ENCODE measurements around the gene KRTAP4-12.
"Not testable (repeated sequence)": the region's sequence is repeated elsewhere in the genome, so short reads cannot be mapped to it uniquely, and the experiment has no call there.

The KRTAP4-12 gene

DNA sequence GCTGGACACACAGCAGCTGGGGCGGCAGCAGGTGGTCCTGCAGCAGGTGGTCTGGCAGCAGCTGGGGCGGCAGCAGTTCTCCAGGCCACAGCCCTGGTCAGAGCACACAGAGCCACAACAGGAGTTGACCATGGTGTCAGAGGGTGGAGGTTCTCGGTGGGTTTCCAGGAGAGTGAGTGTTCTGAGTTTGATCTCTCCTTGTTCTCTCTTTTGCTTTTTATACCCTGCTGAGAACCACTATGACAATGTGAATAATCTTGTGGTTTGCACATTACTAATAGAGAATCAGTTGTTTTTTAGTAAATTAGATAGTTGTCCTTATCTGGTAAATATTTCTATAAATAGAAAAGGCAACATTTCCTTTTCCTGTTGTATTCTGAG, at the start of gene KRTAP4-12:
KRTAP4-12 (minus strand) TSS at position 192 of the 381 bp plus-strand sequence; CDS start at position 132, 60 bp downstream.
- DNase-seq, result not testable (repeated sequence)

DNA sequence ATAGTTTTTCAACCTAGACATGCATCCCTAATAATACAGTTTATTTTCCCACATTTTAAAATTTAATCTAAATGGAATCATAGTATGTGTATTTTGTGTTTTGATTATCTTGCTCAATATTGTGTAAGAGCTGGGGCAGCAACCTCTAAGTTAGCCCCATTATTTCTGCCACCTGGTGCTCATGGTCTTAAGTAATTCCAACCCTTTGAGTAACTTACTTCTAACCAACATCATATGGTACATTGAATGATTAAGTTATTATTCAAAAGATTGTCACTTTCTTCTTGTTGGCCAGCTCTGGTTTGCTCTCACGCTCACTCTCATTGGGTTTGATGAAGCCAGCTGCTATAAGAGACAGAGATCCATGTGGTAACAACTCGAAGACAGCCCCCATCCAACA, 47.9 kb upstream of the KRTAP4-12 start:
- no peak for DNase-seq

- no peak for DNase-seq
These were observed 44.1 kb upstream of the KRTAP4-12 start, which contains the start of gene KRTAP4-3 for GRCh38 chr17:41168121-41168520. TSS of gene KRTAP4-3 (minus strand) at chr17:41168221. CDS start at chr17:41168172, 49 bp downstream.

DNA sequence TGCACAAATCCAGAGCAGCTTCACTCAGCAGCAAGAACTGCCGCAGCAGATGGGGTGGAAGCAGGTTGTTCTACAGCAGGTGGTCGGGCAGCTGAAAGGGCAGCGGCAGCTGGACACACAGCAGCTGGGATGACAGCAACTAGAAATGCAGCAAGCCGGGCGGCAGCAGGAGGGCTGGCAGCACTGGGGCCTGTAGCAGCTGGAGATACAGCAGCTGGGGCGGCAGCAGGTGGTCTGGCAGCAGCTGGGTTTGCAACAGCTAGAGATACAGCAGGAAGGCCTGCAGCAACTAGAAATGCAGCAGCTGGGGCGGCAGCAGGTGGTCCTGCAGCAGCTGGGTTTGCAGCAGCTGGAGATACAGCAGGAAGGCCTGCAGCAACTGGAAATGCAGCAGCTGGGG, 43.6 kb upstream of the KRTAP4-12 start:
- DNase-seq, result no peak

- no peak for DNase-seq
These were observed 39.8 kb upstream of the KRTAP4-12 start for GRCh38 chr17:41163828-41164227.

DNA sequence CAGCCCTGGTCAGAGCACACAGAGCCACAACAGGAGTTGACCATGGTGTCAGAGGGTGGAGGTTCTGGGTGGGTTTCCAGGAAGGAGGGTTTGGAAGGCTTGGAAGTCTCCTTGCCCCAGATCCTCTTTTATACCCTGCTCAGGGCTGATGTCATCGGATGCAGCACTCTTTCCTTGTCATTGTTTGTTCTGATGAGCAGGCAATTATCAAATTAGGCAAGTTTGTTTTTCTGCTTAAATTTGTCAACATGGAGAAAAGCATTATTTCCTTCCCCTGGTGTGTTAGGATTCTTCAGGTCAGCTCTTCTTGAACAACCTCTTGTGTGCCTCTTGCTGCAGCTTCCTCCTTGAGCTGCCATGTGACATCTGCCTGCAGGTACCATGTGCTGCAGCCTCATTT, 36.7 kb upstream of the KRTAP4-12 start, which contains the start of gene KRTAP4-4:
KRTAP4-4 (minus strand) TSS at position 101 of the 400 bp plus-strand sequence; CDS start at position 44, 57 bp downstream.
- no peak for DNase-seq

- DNase-seq, result not testable (repeated sequence)
These were observed 36.2 kb upstream of the KRTAP4-12 start for GRCh38 chr17:41160190-41160589.

DNA sequence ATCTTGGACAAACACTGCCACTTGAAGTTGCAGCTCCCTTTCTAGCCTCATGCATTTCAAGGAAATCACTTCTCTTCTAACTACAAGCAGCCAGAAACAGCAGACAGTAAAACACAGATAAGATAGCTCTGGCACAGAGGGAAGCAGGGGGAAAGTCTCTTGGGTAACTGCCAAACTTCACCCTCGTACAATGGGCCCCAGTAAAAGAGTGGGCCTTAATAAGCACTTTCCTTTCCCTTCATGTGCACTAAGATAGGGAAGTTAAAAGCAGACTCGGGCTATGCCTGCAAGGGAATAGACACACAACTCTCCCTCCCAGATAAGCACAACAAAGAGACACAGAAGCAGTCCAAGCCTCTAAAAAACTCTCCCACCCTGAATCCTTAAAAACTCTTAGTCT, 29.9 kb upstream of the KRTAP4-12 start:
- no peak for DNase-seq

GRCh38 chr17:41151525-41151924, 27.5 kb upstream of the KRTAP4-12 start:
- DNase-seq, result no peak

GRCh38 chr17:41150026-41150425, 26.0 kb upstream of the KRTAP4-12 start:
- DNase-seq, result no peak

DNA sequence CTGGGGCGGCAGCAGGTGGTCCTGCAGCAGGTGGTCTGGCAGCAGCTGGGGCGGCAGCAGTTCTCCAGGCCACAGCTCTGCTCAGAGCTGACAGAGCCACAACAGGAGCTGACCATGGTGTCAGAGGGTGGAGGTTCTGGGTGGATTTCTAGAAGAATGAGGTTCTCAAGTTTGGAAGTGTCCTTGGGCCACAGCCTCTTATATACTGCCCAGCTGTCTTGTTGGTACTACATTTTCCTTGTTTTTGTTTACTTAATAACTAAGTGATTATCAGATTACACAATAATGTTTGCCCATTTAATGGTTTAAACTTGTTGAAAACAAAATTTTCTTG, 25.6 kb upstream of the KRTAP4-12 start, which contains the start of gene KRTAP4-5:
KRTAP4-5 (minus strand) TSS at position 174 of the 334 bp plus-strand sequence; CDS start at position 116, 58 bp downstream.
- no peak for DNase-seq

- not testable (repeated sequence) for DNase-seq
These were observed 25.1 kb upstream of the KRTAP4-12 start for GRCh38 chr17:41148971-41149651.

- no peak for DNase-seq
These were observed 23.7 kb upstream of the KRTAP4-12 start for GRCh38 chr17:41147531-41148204.

- no peak for DNase-seq
These were observed 21.3 kb upstream of the KRTAP4-12 start for GRCh38 chr17:41145261-41145660.

GRCh38 chr17:41144846-41145245, 20.9 kb upstream of the KRTAP4-12 start:
- no peak for DNase-seq

DNA sequence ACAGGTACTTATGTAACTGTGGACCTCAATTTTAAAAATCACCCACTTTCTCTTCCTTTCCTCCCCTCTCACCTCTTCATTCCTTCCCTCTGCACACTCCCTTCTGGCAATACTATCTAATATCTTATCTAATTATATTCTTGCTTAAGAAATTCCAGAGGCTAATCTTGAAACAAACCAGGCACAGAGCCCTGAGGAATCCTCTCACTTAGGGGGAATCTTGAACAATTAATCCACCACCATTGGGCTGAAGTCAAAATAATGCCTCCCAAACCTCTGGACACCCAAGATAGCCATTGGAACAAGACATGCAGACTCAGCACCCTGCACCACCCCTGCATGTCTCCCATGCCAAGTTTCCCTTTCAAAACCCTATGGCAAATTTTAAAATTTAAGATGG, 17.4 kb upstream of the KRTAP4-12 start:
- DNase-seq, result no peak

GRCh38 chr17:41140360-41141131, 16.6 kb upstream of the KRTAP4-12 start, which contains the start of gene KRTAP4-6:
TSS of gene KRTAP4-6 (minus strand) at chr17:41140544. CDS start at chr17:41140487, 57 bp downstream.
- no peak for DNase-seq

DNA sequence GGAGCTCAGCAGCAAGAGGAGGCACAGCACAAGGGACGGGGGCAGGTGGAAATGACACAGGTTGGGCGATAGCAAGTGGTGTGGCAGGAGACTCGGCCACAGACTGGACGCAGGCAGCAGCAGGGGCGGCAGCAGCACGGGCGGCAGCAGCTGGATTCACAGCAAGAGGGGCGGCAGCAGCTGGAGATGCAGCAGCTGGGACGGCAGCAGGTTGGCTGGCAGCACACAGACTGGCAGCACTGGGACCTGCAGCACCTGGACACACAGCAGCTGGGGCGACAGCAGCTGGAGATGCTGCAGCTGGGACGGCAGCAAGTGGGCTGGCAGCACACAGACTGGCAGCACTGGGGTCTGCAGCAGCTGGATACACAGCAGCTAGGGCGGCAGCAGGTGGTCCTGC, 15.9 kb upstream of the KRTAP4-12 start:
- not testable (repeated sequence) for DNase-seq

- DNase-seq, result no peak
These were observed 10.1 kb upstream of the KRTAP4-12 start for GRCh38 chr17:41133880-41134735.

DNA sequence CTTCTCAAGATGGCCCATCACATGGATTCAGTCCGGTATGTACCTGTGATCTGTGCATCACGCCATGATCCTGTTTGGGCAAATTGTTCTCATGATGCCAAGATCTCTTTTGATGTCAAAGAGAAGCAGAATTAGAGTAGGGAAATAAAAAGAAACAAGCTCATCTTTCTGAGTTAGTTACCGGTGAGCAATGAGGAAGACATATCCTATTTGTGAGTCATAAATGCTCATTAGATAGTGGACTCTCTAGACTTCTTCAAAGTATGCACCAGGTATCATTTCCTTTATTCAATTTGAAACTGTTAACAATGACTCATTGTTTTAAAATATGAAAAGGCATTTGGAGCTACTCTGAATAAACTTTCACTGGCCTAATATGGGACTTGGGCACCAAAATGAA, 8.0 kb upstream of the KRTAP4-12 start:
- no peak for DNase-seq

DNA sequence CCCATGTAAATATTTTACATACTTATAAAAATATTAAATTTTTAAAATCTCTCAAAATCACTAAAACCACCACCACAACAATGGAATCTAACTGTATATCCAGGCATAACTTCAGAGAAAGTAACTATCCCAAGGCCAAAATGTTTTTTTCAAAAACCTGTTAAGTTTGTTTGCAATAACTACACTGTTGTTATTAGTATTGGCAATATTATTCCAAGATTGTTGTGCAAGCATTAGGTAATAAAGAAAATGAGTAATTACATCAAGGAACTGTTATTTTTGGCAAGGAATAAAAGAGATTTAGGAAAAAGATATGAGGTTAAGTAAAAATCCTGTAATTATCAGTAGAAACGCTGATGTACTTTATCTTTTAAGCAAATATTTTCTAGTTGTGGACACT, 3.4 kb upstream of the KRTAP4-12 start:
- DNase-seq, result no peak

GRCh38 chr17:41126412-41126811, 2.4 kb upstream of the KRTAP4-12 start:
- DNase-seq, result no peak
